Measurements from ENCODE around the gene PLA2G4A.

Gene PLA2G4A

GRCh38 chr1:186878356-186878755 is 49.6 kb downstream of the PLA2G4A start:
- ATAC-seq: no peak
- H3K9me3 Mint-ChIP-seq: no peaks in the 10 kb centered on the region
- H3K4me3 Mint-ChIP-seq: no peak overlapping the region
- H3K36me3 Mint-ChIP-seq: no peaks in the 10 kb centered on the region
- no peaks in the 10 kb centered on the region for H3K27me3 Mint-ChIP-seq
- H3K27ac Mint-ChIP-seq: no peak overlapping the region
- no peaks in the 10 kb centered on the region for H3K4me1 Mint-ChIP-seq

GRCh38 chr1:186880982-186881381 is 52.2 kb downstream of the PLA2G4A start:
- Mint-ChIP-seq H3K36me3 (no peaks in the 10 kb centered on the region), H3K27ac (no peak overlapping the region), H3K4me1 (no peaks in the 10 kb centered on the region), H3K9me3 (peaks cover 2% of the 10 kb centered on the region), H3K4me3 (no peak overlapping the region), H3K27me3 (no peaks in the 10 kb centered on the region)
- ATAC-seq: no peak

- Mint-ChIP-seq H3K4me1 (no peaks in the 10 kb centered on the region), H3K36me3 (no peaks in the 10 kb centered on the region), H3K27ac (no peak overlapping the region), H3K9me3 (peaks cover 2% of the 10 kb centered on the region), H3K27me3 (no peaks in the 10 kb centered on the region), H3K4me3 (no peak overlapping the region)
- no peak for ATAC-seq
Measured at GRCh38 chr1:186882372-186883134, 53.8 kb downstream of the PLA2G4A start.

- Mint-ChIP-seq H3K4me1 (no peaks in the 10 kb centered on the region), H3K9me3 (peaks cover 2% of the 10 kb centered on the region), H3K36me3 (no peaks in the 10 kb centered on the region), H3K4me3 (no peak overlapping the region), H3K27ac (no peak overlapping the region), H3K27me3 (no peaks in the 10 kb centered on the region)
- no peak for ATAC-seq
Measured at GRCh38 chr1:186884251-186884650, 55.5 kb downstream of the PLA2G4A start.

GRCh38 chr1:186887203-186887602 is 58.5 kb downstream of the PLA2G4A start:
- H3K36me3 Mint-ChIP-seq: no peaks in the 10 kb centered on the region
- no peak overlapping the region for H3K27ac Mint-ChIP-seq
- H3K27me3 Mint-ChIP-seq: no peaks in the 10 kb centered on the region
- no peak overlapping the region for H3K4me3 Mint-ChIP-seq
- H3K4me1 Mint-ChIP-seq: no peaks in the 10 kb centered on the region
- no peak for ATAC-seq
- H3K9me3 Mint-ChIP-seq: peaks cover 2% of the 10 kb centered on the region

- Mint-ChIP-seq H3K4me1 (no peaks in the 10 kb centered on the region), H3K27me3 (no peaks in the 10 kb centered on the region), H3K4me3 (no peak overlapping the region), H3K36me3 (no peaks in the 10 kb centered on the region), H3K27ac (no peak overlapping the region), H3K9me3 (peaks cover 2% of the 10 kb centered on the region)
- no peak for ATAC-seq
Measured at GRCh38 chr1:186888367-186888766, 59.6 kb downstream of the PLA2G4A start.

- Mint-ChIP-seq H3K27me3 (no peaks in the 10 kb centered on the region), H3K4me1 (no peaks in the 10 kb centered on the region), H3K4me3 (no peak overlapping the region), H3K9me3 (no peaks in the 10 kb centered on the region), H3K27ac (no peak overlapping the region), H3K36me3 (no peaks in the 10 kb centered on the region)
- ATAC-seq: no peak
Measured at GRCh38 chr1:186892936-186893335, 64.2 kb downstream of the PLA2G4A start.

- peaks cover 5% of the 10 kb centered on the region for H3K9me3 Mint-ChIP-seq
- no peak for ATAC-seq
- H3K4me1 Mint-ChIP-seq: no peaks in the 10 kb centered on the region
- H3K4me3 Mint-ChIP-seq: no peak overlapping the region
- no peak overlapping the region for H3K27ac Mint-ChIP-seq
- no peaks in the 10 kb centered on the region for H3K27me3 Mint-ChIP-seq
- no peaks in the 10 kb centered on the region for H3K36me3 Mint-ChIP-seq
Measured at GRCh38 chr1:186894415-186894814, 65.7 kb downstream of the PLA2G4A start.

GRCh38 chr1:186896211-186896610 is 67.5 kb downstream of the PLA2G4A start:
- no peak overlapping the region for H3K4me3 Mint-ChIP-seq
- no peaks in the 10 kb centered on the region for H3K4me1 Mint-ChIP-seq

GRCh38 chr1:186897008-186897407 is 68.3 kb downstream of the PLA2G4A start:
- no peak for ATAC-seq
- no peaks in the 10 kb centered on the region for H3K36me3 Mint-ChIP-seq
- H3K4me1 Mint-ChIP-seq: no peaks in the 10 kb centered on the region
- no peak overlapping the region for H3K27ac Mint-ChIP-seq
- H3K9me3 Mint-ChIP-seq: peaks cover 6% of the 10 kb centered on the region
- H3K27me3 Mint-ChIP-seq: no peaks in the 10 kb centered on the region
- no peak overlapping the region for H3K4me3 Mint-ChIP-seq

More at GRCh38 chr1:186896211-186896610, 67.5 kb downstream of the PLA2G4A start:
- H3K27me3 Mint-ChIP-seq: no peaks in the 10 kb centered on the region
- peaks cover 6% of the 10 kb centered on the region for H3K9me3 Mint-ChIP-seq
- no peak for ATAC-seq
- H3K36me3 Mint-ChIP-seq: no peaks in the 10 kb centered on the region
- no peak overlapping the region for H3K27ac Mint-ChIP-seq

GRCh38 chr1:186899577-186899976 is 70.8 kb downstream of the PLA2G4A start:
- Mint-ChIP-seq H3K4me3 (no peak overlapping the region), H3K4me1 (no peaks in the 10 kb centered on the region), H3K9me3 (peaks cover 6% of the 10 kb centered on the region), H3K36me3 (no peaks in the 10 kb centered on the region), H3K27ac (no peak overlapping the region), H3K27me3 (no peaks in the 10 kb centered on the region)
- peak; percentile 65 for ATAC-seq

GRCh38 chr1:186899977-186900376 is 71.2 kb downstream of the PLA2G4A start:
- Mint-ChIP-seq H3K9me3 (peaks cover 6% of the 10 kb centered on the region), H3K27ac (no peak overlapping the region), H3K4me1 (no peaks in the 10 kb centered on the region), H3K27me3 (no peaks in the 10 kb centered on the region), H3K4me3 (no peak overlapping the region), H3K36me3 (no peaks in the 10 kb centered on the region)
- ATAC-seq: no peak

- Mint-ChIP-seq H3K4me1 (no peaks in the 10 kb centered on the region), H3K27ac (no peak overlapping the region), H3K27me3 (no peaks in the 10 kb centered on the region), H3K36me3 (no peaks in the 10 kb centered on the region), H3K9me3 (peaks cover 6% of the 10 kb centered on the region), H3K4me3 (no peak overlapping the region)
- no peak for ATAC-seq
Measured at GRCh38 chr1:186900539-186901237, 71.9 kb downstream of the PLA2G4A start.

GRCh38 chr1:186901631-186902030 is 72.9 kb downstream of the PLA2G4A start:
- Mint-ChIP-seq H3K4me1 (no peaks in the 10 kb centered on the region), H3K4me3 (no peak overlapping the region), H3K9me3 (peaks cover 6% of the 10 kb centered on the region), H3K27ac (no peak overlapping the region), H3K36me3 (no peaks in the 10 kb centered on the region), H3K27me3 (no peaks in the 10 kb centered on the region)
- ATAC-seq: no peak

GRCh38 chr1:186903374-186904136 is 74.8 kb downstream of the PLA2G4A start:
- no peak for ATAC-seq
- no peak overlapping the region for H3K27ac Mint-ChIP-seq
- H3K9me3 Mint-ChIP-seq: peaks cover 6% of the 10 kb centered on the region
- H3K27me3 Mint-ChIP-seq: no peaks in the 10 kb centered on the region
- H3K4me3 Mint-ChIP-seq: no peak overlapping the region
- H3K36me3 Mint-ChIP-seq: no peaks in the 10 kb centered on the region
- H3K4me1 Mint-ChIP-seq: no peaks in the 10 kb centered on the region

All from stimulated activated memory B cell treated with anti-CD40 and anti-IgM and Interleukin-4, amounts not matched to agents 10 μg/mL and 1 μg/mL and 100 μg/mL, for 72 hours (primary cell).